Glutamatergic neuron (in vitro differentiated cells): ENCODE results near the gene SLC37A2. TPM values are rescaled to one million over a fixed set of nuclear protein-coding genes. Genes with fewer than 3 reads are reported as not detected.
A peak's percentile ranks its signal among the peaks of the same experiment; 100 is the strongest.

ENCODE experiments used
- DNase-seq: peaks from one replicate; pipeline ENCODE4 v3.0.0; 2022
- H3K27ac Mint-ChIP-seq: one replicate; pipeline ENCODE4 v1.8.0; 2020; ENCODE audit warnings: mild to moderate bottlenecking, mixed read lengths, inconsistent platforms; ENCODE audit not compliant: unreplicated experiment
- H3K27me3 Mint-ChIP-seq: one replicate; pipeline ENCODE4 v1.8.0; 2020; ENCODE audit warnings: mild to moderate bottlenecking, moderate library complexity, mixed read lengths, inconsistent platforms; ENCODE audit not compliant: unreplicated experiment
- H3K36me3 Mint-ChIP-seq: one replicate; pipeline ENCODE4 v1.8.0; 2020; ENCODE audit warnings: mild to moderate bottlenecking, mixed read lengths, inconsistent platforms; ENCODE audit not compliant: unreplicated experiment
- H3K4me1 Mint-ChIP-seq: one replicate; pipeline ENCODE4 v1.8.0; 2020; ENCODE audit warnings: mild to moderate bottlenecking, low read depth, mixed read lengths, inconsistent platforms; ENCODE audit not compliant: unreplicated experiment
- H3K4me3 Mint-ChIP-seq: one replicate; pipeline ENCODE4 v1.8.0; 2020; ENCODE audit warnings: mild to moderate bottlenecking, mixed read lengths, inconsistent platforms; ENCODE audit not compliant: unreplicated experiment
- H3K9me3 Mint-ChIP-seq: one replicate; pipeline ENCODE4 v1.8.0; 2020; ENCODE audit warnings: mild to moderate bottlenecking, moderate library complexity, mixed read lengths, inconsistent platforms; ENCODE audit not compliant: unreplicated experiment
- total RNA-seq: library from RNA; stranded (reverse); fragmentation: NEBNext Ultra II Directional; extraction: Animal tissue kit (Norgen Biotek cat#: 25700); gene quantifications from one replicate; pipeline ENCODE4 v1.2.1, GENCODE V29; 2021; ENCODE audit not compliant: unreplicated experiment
- TF ChIP-seq, protein P1 (sequence below): fragments of 200-600 bp; sonication (generic); IDR thresholded peaks from one replicate; pipeline ENCODE4 v1.5.0; 2021; ENCODE audit not compliant: partially characterized antibody, unreplicated experiment

Gene SLC37A2
- total RNA-seq, 1 donor from 2014 or later = 0.74 TPM

DNA sequence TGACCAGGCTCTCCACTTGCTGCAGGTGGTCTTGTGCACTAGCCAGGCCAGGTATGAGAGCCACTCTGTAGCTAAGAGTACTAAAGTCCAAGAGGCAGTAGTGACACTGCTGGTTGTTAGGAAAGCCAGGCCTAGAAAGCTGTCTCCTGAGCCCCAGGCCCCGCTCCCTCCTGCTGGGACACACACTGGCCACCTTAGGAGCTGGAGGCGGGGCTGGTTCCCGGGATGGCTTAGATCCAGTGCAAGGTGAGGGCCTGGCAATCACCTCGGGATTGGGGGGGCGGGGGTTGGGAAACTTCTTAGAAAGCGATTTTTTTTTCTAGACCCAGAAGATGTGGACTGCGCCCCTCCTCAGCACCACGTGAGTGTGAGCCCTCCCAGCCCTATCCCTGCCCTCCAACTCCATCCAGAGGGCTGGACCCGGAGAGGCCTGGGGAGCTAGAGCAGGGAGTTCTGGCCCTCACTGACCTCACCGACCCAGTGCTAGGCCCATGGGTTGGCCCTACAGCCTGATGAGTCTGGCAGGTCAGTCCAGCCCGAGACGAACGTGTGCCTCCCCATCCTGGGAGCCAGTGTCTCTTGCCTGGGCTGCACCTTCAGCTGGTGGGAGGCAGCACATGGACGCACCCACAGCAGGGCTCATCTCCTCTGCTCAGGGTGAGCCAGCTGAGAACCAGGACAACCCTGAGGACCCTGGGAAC lies 18.1 kb downstream of the SLC37A2 start:
- no peaks in the 10 kb centered on the region for H3K36me3 Mint-ChIP-seq
- no peak for DNase-seq
- H3K9me3 Mint-ChIP-seq = peaks cover 9% of the 10 kb centered on the region
- TF ChIP-seq, protein P1, sequence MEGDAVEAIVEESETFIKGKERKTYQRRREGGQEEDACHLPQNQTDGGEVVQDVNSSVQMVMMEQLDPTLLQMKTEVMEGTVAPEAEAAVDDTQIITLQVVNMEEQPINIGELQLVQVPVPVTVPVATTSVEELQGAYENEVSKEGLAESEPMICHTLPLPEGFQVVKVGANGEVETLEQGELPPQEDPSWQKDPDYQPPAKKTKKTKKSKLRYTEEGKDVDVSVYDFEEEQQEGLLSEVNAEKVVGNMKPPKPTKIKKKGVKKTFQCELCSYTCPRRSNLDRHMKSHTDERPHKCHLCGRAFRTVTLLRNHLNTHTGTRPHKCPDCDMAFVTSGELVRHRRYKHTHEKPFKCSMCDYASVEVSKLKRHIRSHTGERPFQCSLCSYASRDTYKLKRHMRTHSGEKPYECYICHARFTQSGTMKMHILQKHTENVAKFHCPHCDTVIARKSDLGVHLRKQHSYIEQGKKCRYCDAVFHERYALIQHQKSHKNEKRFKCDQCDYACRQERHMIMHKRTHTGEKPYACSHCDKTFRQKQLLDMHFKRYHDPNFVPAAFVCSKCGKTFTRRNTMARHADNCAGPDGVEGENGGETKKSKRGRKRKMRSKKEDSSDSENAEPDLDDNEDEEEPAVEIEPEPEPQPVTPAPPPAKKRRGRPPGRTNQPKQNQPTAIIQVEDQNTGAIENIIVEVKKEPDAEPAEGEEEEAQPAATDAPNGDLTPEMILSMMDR = no peak
- H3K4me3 Mint-ChIP-seq = no peak overlapping the region
- H3K27me3 Mint-ChIP-seq = peaks cover 14% of the 10 kb centered on the region
- no peak overlapping the region for H3K27ac Mint-ChIP-seq
- H3K4me1 Mint-ChIP-seq = no peaks in the 10 kb centered on the region

DNA sequence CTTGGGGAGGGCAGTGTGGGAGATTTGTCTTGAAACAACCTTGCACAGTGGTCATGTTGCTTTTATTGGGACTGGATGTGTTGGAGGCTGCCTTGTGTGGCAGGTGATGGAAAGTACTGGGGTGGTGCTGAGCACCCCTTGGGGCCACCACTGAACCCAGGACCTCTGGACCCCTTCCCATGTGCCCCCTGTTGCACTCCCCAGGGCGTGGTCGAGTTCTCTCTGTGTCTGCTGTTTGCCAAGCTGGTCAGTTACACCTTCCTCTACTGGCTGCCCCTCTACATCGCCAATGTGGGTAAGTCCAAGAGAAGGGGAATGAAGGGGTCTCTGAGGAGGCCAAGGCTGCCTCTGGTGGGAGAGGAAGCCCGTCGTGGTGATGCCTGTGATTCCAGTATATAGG lies 18.9 kb downstream of the SLC37A2 start:
- Mint-ChIP-seq H3K27ac (no peak overlapping the region), H3K36me3 (no peaks in the 10 kb centered on the region), H3K4me1 (no peaks in the 10 kb centered on the region), H3K4me3 (no peak overlapping the region), H3K27me3 (peaks cover 14% of the 10 kb centered on the region), H3K9me3 (peaks cover 10% of the 10 kb centered on the region)
- TF ChIP-seq, protein P1 = no peak
- no peak for DNase-seq

- Mint-ChIP-seq H3K9me3 (peaks cover 10% of the 10 kb centered on the region), H3K27me3 (peaks cover 14% of the 10 kb centered on the region), H3K4me3 (no peak overlapping the region), H3K4me1 (no peaks in the 10 kb centered on the region), H3K36me3 (no peaks in the 10 kb centered on the region), H3K27ac (no peak overlapping the region)
- DNase-seq = no peak
- TF ChIP-seq, protein P1 = no peak
Measured at GRCh38 chr11:125082611-125083311, 19.7 kb downstream of the SLC37A2 start.

DNA sequence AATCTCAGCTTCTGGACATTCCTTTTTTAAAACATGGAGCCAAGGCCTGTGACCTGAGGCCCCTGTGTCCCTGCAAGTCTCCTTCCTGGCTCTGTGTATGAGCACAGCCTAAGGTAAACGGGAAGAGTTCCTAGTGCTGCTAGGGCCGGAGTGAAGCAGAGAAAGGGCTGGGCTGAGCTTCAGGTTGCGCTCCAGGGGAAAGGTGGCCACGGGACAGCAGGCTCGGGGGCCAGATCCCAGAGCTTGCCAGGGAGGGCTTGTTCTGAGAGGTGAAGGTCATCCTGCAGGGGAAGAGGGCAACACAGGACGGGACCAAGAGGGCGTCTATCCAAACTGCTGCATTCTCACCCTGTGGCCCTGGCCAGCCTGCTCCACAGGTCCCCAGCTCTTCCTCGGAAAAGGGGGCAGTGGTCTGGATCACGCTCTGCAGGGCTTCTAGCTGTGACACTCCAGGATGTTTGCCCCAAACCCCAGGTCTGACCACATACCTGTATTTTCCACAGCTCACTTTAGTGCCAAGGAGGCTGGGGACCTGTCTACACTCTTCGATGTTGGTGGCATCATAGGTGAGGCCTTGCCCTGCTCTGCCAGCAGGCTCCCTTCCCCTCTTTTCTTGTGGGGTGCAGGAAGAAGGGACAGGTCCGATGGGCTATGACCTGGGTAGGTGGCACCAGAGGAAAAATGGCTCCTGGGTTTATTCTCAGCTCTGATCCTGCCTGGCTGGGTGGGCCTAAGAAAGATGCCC lies 20.4 kb downstream of the SLC37A2 start:
- no peak for DNase-seq
- TF ChIP-seq, protein P1 = no peak
- H3K36me3 Mint-ChIP-seq = no peaks in the 10 kb centered on the region
- peaks cover 10% of the 10 kb centered on the region for H3K9me3 Mint-ChIP-seq
- no peaks in the 10 kb centered on the region for H3K4me1 Mint-ChIP-seq
- peak overlapping the region; percentile 43 for H3K27ac Mint-ChIP-seq
- peaks cover 9% of the 10 kb centered on the region for H3K27me3 Mint-ChIP-seq
- H3K4me3 Mint-ChIP-seq = no peak overlapping the region
